HepG2 (cell line): ENCODE measurements around the gene CYP4F22. TPM values are rescaled to one million over a fixed set of nuclear protein-coding genes. Genes with fewer than 3 reads are reported as not detected.

Experiments used
- ESRRA ChIP-seq: sonication (generic); formaldehyde crosslinking; IDR thresholded peaks from 2 replicates; pipeline ENCODE4 v1.5.1; 2020; ENCODE audit warnings: mild to moderate bottlenecking, low read depth, missing genetic modification reagents
- KLF12 ChIP-seq: sonication (generic); formaldehyde crosslinking; IDR thresholded peaks from 2 replicates; pipeline ENCODE4 v1.4.0; 2020; ENCODE audit warnings: missing genetic modification reagents, borderline replicate concordance
- POGZ ChIP-seq: sonication (generic); formaldehyde crosslinking; IDR thresholded peaks from 2 replicates; pipeline ENCODE4 v1.4.0; 2020; ENCODE audit warnings: mild to moderate bottlenecking, missing genetic modification reagents
- PPARG ChIP-seq: conservative IDR thresholded peaks from 2 replicates; pipeline ENCODE4 v1.6.1; 2016; ENCODE audit warnings: missing biosample characterization, missing genetic modification reagents
- RXRA ChIP-seq: sonication (generic); formaldehyde crosslinking; IDR thresholded peaks from 2 replicates; pipeline ENCODE4 v1.5.1; 2020; ENCODE audit warnings: missing genetic modification reagents
- ZBTB7B ChIP-seq: sonication (generic); formaldehyde crosslinking; IDR thresholded peaks from 2 replicates; pipeline ENCODE4 v1.4.0; 2020; ENCODE audit warnings: missing genetic modification reagents
- ZNF143 ChIP-seq: sonication (generic); formaldehyde crosslinking; IDR thresholded peaks from 2 replicates; pipeline ENCODE4 v1.4.0; 2020; ENCODE audit warnings: missing genetic modification reagents
- ZNF232 ChIP-seq: sonication (generic); formaldehyde crosslinking; IDR thresholded peaks from 2 replicates; pipeline ENCODE4 v1.4.0; 2020; ENCODE audit warnings: missing genetic modification reagents, borderline replicate concordance
- ZNF235 ChIP-seq: sonication (generic); formaldehyde crosslinking; IDR thresholded peaks from 2 replicates; pipeline ENCODE4 v1.8.1; 2023; ENCODE audit warnings: mild to moderate bottlenecking, missing genetic modification reagents, borderline replicate concordance
- ZNF337 ChIP-seq: sonication (generic); formaldehyde crosslinking; IDR thresholded peaks from 2 replicates; pipeline ENCODE4 v1.5.1; 2020; ENCODE audit warnings: missing genetic modification reagents, low read depth, mild to moderate bottlenecking, borderline replicate concordance
- polyA plus RNA-seq, 8 experiments: library from polyadenylated mRNA; depleted of rRNA in 3 of 8; stranded (reverse) in 7 of 8; unstranded in 1 of 8; fragments of >200 nt; fragmentation: Illumina TruSeq in 4 of 8; extraction: Trizol in 4 of 8; gene quantifications; 2 replicates each; pipeline versions ENCODE4 v1.2.1 to v1.2.3, GENCODE V29; 2011 to 2016; ENCODE audit warnings: low read depth in 4 of 8, missing spikeins in 1 of 8, mixed read lengths in 1 of 8; ENCODE audit not compliant: insufficient read depth in 1 of 8
- total RNA-seq, 5 experiments: library from RNA; depleted of rRNA; stranded (reverse); fragments of >200 nt; fragmentation: Illumina TruSeq; extraction: Trizol; gene quantifications; 2 replicates each; pipeline ENCODE4 v1.2.3, GENCODE V29; 2016; ENCODE audit warnings: low read depth in 1 of 5
- TF ChIP-seq, protein P1 (sequence below): sonication (generic); formaldehyde crosslinking; IDR thresholded peaks from 2 replicates; pipeline ENCODE4 v1.8.0; 2022; ENCODE audit warnings: mild to moderate bottlenecking, missing genetic modification reagents, borderline replicate concordance
- TF ChIP-seq, protein P2 (sequence below): sonication (generic); formaldehyde crosslinking; IDR thresholded peaks from 2 replicates; pipeline ENCODE4 v1.4.0; 2020; ENCODE audit warnings: missing genetic modification reagents
- TF ChIP-seq, protein P3 (sequence below): sonication (generic); formaldehyde crosslinking; IDR thresholded peaks from 2 replicates; pipeline ENCODE4 v1.4.0; 2020; ENCODE audit warnings: mild to moderate bottlenecking, missing genetic modification reagents
- TF ChIP-seq, protein P4 (sequence below): sonication (generic); formaldehyde crosslinking; IDR thresholded peaks from 2 replicates; pipeline ENCODE4 v1.4.0; 2020; ENCODE audit warnings: missing genetic modification reagents, mild to moderate bottlenecking, borderline replicate concordance
- TF ChIP-seq, protein P5 (sequence below): sonication (generic); formaldehyde crosslinking; IDR thresholded peaks from 2 replicates; pipeline ENCODE4 v1.5.0; 2020; ENCODE audit warnings: mild to moderate bottlenecking, missing genetic modification reagents, borderline replicate concordance
- TF ChIP-seq, protein P6 (sequence below): sonication (generic); IDR thresholded peaks from 2 replicates; pipeline ENCODE4 v1.6.1; 2016; ENCODE audit warnings: low read depth, borderline replicate concordance

Gene CYP4F22
- total and polyA plus RNA-seq, 2 of the 13 experiments (the other 11 are each of a cell fraction or from before 2014, with no cell fraction given), result 0.05 TPM; not detected in 1

DNA sequence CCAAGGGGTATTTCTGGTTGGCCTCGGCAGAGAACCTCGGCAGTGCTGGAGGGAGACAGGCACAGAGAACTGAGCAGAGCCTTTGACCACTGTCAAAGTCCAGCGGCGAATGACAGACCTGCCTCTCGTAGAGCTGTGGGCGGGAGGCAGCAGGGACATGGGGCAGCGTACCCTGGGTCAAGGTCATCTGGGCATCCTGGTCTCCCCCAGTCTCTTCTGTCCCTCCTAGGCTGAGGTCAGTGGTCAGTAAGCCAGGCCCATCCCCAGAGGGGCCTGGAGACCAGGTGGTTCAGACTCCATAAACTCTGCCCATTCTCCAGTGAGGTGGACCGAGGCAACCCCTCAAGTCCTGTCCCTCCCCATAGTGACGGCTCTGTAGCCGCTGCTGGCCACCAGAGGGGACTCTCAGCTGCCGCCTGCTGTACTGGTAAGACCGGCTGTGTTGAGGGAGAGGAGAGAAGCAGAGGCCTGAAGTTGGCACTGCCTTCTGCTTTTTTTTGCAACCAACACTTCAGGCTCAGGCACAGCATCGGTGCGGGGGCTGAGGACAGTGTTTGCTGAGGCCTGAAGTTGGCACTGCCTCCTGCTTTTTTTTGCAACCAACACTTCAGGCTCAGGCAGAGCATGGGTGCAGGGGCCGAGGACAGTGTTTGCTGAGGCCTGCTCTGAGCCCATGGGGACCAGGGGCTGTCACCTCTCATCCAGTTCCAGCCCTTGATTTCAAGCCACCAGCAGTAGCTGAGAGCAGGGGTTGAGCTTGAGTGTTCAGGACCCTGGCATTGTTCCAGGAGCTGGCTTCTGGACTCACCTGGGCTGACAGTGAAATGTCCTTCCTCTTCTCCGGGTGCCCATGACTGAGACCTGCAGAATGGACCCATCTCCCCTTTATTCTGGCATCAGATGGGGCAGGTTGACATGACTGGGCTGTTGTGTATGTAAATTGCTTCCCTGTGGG, 28.7 kb upstream of the CYP4F22 start, which contains the start of gene PGLYRP2 (continued):
- TF ChIP-seq, protein P1, sequence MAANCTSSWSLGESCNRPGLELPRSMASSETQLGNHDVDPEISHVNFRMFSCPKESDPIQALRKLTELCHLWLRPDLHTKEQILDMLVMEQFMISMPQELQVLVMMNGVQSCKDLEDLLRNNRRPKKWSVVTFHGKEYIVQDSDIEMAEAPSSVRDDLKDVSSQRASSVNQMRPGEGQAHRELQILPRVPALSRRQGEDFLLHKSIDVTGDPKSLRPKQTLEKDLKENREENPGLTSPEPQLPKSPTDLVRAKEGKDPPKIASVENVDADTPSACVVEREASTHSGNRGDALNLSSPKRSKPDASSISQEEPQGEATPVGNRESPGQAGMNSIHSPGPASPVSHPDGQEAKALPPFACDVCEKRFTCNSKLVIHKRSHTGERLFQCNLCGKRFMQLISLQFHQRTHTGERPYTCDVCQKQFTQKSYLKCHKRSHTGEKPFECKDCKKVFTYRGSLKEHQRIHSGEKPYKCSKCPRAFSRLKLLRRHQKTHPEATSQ (CRISPR knock-in tag), result no peak
- TF ChIP-seq ZNF143 (0 out of 2 replicates have a peak, but pooled peaks have one; percentile 14), KLF12 (CRISPR knock-in tag) (peak; percentile 32; the same call in 1 of the 2 replicates), ZNF337 (no peak), PPARG (CRISPR knock-in tag) (no peak), POGZ (CRISPR knock-in tag) (peak; percentile 38; the same call in 1 of the 2 replicates), ZNF235 (CRISPR knock-in tag) (0 out of 2 replicates have a peak, but pooled peaks have one; percentile 56), ZNF232 (0 out of 2 replicates have a peak, but pooled peaks have one; percentile 58), ZBTB7B (CRISPR knock-in tag) (peak; percentile 28; the same call in 1 of the 2 replicates), RXRA (peak; percentile 65; the same call in 1 of the 2 replicates), ESRRA (CRISPR knock-in tag) (peak; percentile 99)
- TF ChIP-seq, protein P2, sequence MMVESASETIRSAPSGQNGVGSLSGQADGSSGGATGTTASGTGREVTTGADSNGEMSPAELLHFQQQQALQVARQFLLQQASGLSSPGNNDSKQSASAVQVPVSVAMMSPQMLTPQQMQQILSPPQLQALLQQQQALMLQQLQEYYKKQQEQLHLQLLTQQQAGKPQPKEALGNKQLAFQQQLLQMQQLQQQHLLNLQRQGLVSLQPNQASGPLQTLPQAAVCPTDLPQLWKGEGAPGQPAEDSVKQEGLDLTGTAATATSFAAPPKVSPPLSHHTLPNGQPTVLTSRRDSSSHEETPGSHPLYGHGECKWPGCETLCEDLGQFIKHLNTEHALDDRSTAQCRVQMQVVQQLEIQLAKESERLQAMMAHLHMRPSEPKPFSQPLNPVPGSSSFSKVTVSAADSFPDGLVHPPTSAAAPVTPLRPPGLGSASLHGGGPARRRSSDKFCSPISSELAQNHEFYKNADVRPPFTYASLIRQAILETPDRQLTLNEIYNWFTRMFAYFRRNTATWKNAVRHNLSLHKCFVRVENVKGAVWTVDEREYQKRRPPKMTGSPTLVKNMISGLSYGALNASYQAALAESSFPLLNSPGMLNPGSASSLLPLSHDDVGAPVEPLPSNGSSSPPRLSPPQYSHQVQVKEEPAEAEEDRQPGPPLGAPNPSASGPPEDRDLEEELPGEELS (CRISPR knock-in tag), result no peak
- TF ChIP-seq, protein P3, sequence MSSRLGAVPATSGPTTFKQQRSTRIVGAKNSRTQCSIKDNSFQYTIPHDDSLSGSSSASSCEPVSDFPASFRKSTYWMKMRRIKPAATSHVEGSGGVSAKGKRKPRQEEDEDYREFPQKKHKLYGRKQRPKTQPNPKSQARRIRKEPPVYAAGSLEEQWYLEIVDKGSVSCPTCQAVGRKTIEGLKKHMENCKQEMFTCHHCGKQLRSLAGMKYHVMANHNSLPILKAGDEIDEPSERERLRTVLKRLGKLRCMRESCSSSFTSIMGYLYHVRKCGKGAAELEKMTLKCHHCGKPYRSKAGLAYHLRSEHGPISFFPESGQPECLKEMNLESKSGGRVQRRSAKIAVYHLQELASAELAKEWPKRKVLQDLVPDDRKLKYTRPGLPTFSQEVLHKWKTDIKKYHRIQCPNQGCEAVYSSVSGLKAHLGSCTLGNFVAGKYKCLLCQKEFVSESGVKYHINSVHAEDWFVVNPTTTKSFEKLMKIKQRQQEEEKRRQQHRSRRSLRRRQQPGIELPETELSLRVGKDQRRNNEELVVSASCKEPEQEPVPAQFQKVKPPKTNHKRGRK, result peak; percentile 49; the same call in 1 of the 2 replicates
- TF ChIP-seq, protein P4, sequence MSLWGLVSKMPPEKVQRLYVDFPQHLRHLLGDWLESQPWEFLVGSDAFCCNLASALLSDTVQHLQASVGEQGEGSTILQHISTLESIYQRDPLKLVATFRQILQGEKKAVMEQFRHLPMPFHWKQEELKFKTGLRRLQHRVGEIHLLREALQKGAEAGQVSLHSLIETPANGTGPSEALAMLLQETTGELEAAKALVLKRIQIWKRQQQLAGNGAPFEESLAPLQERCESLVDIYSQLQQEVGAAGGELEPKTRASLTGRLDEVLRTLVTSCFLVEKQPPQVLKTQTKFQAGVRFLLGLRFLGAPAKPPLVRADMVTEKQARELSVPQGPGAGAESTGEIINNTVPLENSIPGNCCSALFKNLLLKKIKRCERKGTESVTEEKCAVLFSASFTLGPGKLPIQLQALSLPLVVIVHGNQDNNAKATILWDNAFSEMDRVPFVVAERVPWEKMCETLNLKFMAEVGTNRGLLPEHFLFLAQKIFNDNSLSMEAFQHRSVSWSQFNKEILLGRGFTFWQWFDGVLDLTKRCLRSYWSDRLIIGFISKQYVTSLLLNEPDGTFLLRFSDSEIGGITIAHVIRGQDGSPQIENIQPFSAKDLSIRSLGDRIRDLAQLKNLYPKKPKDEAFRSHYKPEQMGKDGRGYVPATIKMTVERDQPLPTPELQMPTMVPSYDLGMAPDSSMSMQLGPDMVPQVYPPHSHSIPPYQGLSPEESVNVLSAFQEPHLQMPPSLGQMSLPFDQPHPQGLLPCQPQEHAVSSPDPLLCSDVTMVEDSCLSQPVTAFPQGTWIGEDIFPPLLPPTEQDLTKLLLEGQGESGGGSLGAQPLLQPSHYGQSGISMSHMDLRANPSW (CRISPR knock-in tag), result no peak; the same call in 1 of the 2 replicates
- TF ChIP-seq, protein P5, sequence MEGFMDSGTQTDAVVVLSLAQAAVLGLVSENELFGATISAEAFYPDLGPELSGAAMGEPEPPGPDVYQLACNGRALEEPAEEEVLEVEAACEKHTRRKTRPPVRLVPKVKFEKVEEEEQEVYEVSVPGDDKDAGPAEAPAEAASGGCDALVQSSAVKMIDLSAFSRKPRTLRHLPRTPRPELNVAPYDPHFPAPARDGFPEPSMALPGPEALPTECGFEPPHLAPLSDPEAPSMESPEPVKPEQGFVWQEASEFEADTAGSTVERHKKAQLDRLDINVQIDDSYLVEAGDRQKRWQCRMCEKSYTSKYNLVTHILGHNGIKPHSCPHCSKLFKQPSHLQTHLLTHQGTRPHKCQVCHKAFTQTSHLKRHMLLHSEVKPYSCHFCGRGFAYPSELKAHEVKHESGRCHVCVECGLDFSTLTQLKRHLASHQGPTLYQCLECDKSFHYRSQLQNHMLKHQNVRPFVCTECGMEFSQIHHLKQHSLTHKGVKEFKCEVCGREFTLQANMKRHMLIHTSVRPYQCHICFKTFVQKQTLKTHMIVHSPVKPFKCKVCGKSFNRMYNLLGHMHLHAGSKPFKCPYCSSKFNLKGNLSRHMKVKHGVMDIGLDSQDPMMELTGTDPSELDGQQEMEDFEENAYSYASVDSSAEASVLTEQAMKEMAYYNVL (CRISPR knock-in tag), result peak; percentile 65; the same call in 1 of the 2 replicates
- TF ChIP-seq, protein P6, sequence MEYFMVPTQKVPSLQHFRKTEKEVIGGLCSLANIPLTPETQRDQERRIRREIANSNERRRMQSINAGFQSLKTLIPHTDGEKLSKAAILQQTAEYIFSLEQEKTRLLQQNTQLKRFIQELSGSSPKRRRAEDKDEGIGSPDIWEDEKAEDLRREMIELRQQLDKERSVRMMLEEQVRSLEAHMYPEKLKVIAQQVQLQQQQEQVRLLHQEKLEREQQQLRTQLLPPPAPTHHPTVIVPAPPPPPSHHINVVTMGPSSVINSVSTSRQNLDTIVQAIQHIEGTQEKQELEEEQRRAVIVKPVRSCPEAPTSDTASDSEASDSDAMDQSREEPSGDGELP, result no peak
